GM23338 (cell line): ENCODE measurements around the gene C12orf56.

Experiments used
- CREB1 ChIP-seq: fragments of 250-450 bp; sonication (Bioruptor Pico); IDR thresholded peaks from 2 replicates; pipeline ENCODE4 v1.5.0; 2020; ENCODE audit warnings: low read depth, mild to moderate bottlenecking, moderate library complexity
- CTCF ChIP-seq, 2 experiments: fragments of 200-600 bp in 1 of 2; sonication (generic) in 1 of 2; conservative IDR thresholded peaks; 2 replicates each; pipeline versions ENCODE4 v1.5.1 to v1.6.1; 2016 to 2017; ENCODE audit warnings: antibody characterized with exemption in 2 of 2, low read depth in 2 of 2, mild to moderate bottlenecking in 2 of 2, moderate library complexity in 1 of 2
- ETS1 ChIP-seq: IDR thresholded peaks from 2 replicates; pipeline ENCODE4 v1.6.1; 2016; ENCODE audit warnings: antibody characterized with exemption
- EZH2 ChIP-seq: fragments of 200-600 bp; sonication (generic); IDR thresholded peaks from one replicate; pipeline ENCODE4 v1.8.0; 2017; ENCODE audit warnings: antibody characterized with exemption, mild to moderate bottlenecking, low read depth; ENCODE audit not compliant: unreplicated experiment
- EZH2phosphoT487 ChIP-seq: fragments of 200-600 bp; sonication (generic); IDR thresholded peaks from one replicate; pipeline ENCODE4 v1.8.1; 2018; ENCODE audit warnings: antibody characterized with exemption; ENCODE audit not compliant: unreplicated experiment
- POLR2AphosphoS5 ChIP-seq: IDR thresholded peaks from 2 replicates; pipeline ENCODE4 v1.6.1; 2016; ENCODE audit warnings: antibody characterized with exemption, low read depth
- REST ChIP-seq: IDR thresholded peaks from one replicate; pipeline ENCODE4 v1.6.1; 2018; ENCODE audit warnings: antibody characterized with exemption; ENCODE audit not compliant: unreplicated experiment

- TF ChIP-seq EZH2 (no peak), CTCF (conservative IDR thresholded peaks at IDR 0.05; ENCODE audit: low read depth in 2 of 2) (no peak), POLR2AphosphoS5 (no peak), EZH2phosphoT487 (no peak), REST (no peak), ETS1 (no peak), CREB1 (CRISPR knock-in tag) (no peak)
Measured at GRCh38 chr12:64385019-64385418, 5.5 kb downstream of the C12orf56 start.
